Prostate gland (tissue), 2 donors: ENCODE measurements around the gene NGRN.
"Not testable (repeated sequence)": the region's sequence is repeated elsewhere in the genome, so short reads cannot be mapped to it uniquely, and the experiment has no call there.

Experiments used
- POLR2A ChIP-seq: fragments of 450-650 bp; IDR thresholded peaks from one replicate; pipeline ENCODE4 v1.6.1; 2016; ENCODE audit warnings: antibody characterized with exemption, mild to moderate bottlenecking
- POLR2AphosphoS5 ChIP-seq: sonication (generic); formaldehyde crosslinking; IDR thresholded peaks from one replicate; pipeline ENCODE4 v1.6.1; 2017; ENCODE audit warnings: antibody characterized with exemption
- TF ChIP-seq, protein P1 (sequence below), 4 experiments: fragments of 200-600 bp in 2 of 4; fragments of 450-650 bp in 2 of 4; sonication (generic) in 2 of 4; IDR thresholded peaks; 1 replicate in 3 of 4; 2 replicates in 1 of 4; pipeline ENCODE4 v1.5.1; 2016 to 2019; ENCODE audit warnings: antibody characterized with exemption in 4 of 4, mild to moderate bottlenecking in 2 of 4, moderate library complexity in 2 of 4

GRCh38 chr15:90296316-90296884 is 30.9 kb downstream of the NGRN start:
- TF ChIP-seq, protein P1, sequence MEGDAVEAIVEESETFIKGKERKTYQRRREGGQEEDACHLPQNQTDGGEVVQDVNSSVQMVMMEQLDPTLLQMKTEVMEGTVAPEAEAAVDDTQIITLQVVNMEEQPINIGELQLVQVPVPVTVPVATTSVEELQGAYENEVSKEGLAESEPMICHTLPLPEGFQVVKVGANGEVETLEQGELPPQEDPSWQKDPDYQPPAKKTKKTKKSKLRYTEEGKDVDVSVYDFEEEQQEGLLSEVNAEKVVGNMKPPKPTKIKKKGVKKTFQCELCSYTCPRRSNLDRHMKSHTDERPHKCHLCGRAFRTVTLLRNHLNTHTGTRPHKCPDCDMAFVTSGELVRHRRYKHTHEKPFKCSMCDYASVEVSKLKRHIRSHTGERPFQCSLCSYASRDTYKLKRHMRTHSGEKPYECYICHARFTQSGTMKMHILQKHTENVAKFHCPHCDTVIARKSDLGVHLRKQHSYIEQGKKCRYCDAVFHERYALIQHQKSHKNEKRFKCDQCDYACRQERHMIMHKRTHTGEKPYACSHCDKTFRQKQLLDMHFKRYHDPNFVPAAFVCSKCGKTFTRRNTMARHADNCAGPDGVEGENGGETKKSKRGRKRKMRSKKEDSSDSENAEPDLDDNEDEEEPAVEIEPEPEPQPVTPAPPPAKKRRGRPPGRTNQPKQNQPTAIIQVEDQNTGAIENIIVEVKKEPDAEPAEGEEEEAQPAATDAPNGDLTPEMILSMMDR (IDR thresholded peaks at IDR 0.05): not testable (repeated sequence)
- TF ChIP-seq POLR2AphosphoS5, POLR2A: not testable (repeated sequence)
